Uterus (tissue), 2 donors: ENCODE results near the gene EVA1A.

Experiments used
- POLR2A ChIP-seq, 2 donors: fragments of 450-650 bp; IDR thresholded peaks; one replicate each; pipeline ENCODE4 v1.6.1; 2016; ENCODE audit warnings: antibody characterized with exemption in 2 of 2, mild to moderate bottlenecking in 1 of 2, moderate library complexity in 1 of 2
- TF ChIP-seq, protein P1 (sequence below), 4 experiments: fragments of 200-600 bp in 2 of 4; fragments of 450-650 bp in 2 of 4; sonication (generic) in 2 of 4; IDR thresholded peaks; one replicate each; pipeline ENCODE4 v1.5.1; 2016 to 2019; ENCODE audit warnings: antibody characterized with exemption in 4 of 4, mild to moderate bottlenecking in 2 of 4, moderate library complexity in 1 of 4

DNA sequence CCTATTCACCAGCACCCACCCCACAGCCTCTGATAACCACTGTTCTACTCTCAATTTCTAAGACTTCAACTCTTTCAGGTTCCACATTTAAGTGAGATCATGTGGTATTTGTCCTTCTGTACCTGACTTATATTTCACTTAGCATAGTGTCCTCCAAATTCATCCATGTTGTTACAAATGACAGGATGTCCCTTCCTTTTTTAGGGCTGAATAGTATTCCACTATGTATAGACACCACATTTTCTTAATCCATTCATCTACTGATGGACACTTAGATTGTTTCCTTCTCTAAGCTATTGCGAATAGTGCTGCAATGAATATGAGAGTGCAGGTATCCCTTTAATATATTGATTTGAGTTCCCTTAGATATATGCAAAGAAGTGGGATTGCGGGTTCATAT lies 100.1 kb downstream of the EVA1A start:
- TF ChIP-seq, protein P1, sequence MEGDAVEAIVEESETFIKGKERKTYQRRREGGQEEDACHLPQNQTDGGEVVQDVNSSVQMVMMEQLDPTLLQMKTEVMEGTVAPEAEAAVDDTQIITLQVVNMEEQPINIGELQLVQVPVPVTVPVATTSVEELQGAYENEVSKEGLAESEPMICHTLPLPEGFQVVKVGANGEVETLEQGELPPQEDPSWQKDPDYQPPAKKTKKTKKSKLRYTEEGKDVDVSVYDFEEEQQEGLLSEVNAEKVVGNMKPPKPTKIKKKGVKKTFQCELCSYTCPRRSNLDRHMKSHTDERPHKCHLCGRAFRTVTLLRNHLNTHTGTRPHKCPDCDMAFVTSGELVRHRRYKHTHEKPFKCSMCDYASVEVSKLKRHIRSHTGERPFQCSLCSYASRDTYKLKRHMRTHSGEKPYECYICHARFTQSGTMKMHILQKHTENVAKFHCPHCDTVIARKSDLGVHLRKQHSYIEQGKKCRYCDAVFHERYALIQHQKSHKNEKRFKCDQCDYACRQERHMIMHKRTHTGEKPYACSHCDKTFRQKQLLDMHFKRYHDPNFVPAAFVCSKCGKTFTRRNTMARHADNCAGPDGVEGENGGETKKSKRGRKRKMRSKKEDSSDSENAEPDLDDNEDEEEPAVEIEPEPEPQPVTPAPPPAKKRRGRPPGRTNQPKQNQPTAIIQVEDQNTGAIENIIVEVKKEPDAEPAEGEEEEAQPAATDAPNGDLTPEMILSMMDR (IDR thresholded peaks at IDR 0.05) = no peak
- no peak for TF ChIP-seq POLR2A (IDR thresholded peaks at IDR 0.05)
